HT-29 (cell line): ENCODE results near the gene MTMR2. TPM values are rescaled to one million over a fixed set of nuclear protein-coding genes. Genes with fewer than 3 reads are reported as not detected.
"Not testable (repeated sequence)": the region's sequence is repeated elsewhere in the genome, so short reads cannot be mapped to it uniquely, and the experiment has no call there.

Experiments
- DNase-seq: peaks from one replicate; pipeline ENCODE4 v3.0.0-alpha.2; 2015; ENCODE audit warnings: low spot score
- total RNA-seq: library from RNA; depleted of rRNA; stranded (reverse); fragments of >200 nt; shearing (Covaris generic); gene quantifications from 2 replicates; pipeline ENCODE4 v1.2.3, GENCODE V29; 2014

The MTMR2 gene
- total RNA-seq, 1 experiment from 2014 or later: 22.2 TPM

DNA sequence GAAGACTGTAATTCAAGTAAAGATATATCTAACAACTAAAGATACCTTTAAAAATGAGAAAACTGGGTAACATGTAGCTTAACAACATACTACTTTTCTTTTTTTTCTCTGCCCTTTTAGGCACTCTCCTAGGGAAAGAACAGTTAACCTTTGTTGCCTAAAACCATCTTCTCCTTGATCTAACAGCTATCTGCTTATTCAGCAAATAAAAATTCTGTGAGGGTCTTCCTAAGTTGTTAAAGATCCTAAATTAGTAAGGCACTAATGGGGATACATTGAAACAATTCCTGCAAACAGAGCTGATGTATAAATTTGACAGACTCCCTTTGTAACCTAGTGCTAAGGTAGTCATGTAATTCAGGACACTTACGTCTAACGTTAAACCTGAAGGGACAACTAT, 39.1 kb downstream of the MTMR2 start:
- DNase-seq: no peak

DNA sequence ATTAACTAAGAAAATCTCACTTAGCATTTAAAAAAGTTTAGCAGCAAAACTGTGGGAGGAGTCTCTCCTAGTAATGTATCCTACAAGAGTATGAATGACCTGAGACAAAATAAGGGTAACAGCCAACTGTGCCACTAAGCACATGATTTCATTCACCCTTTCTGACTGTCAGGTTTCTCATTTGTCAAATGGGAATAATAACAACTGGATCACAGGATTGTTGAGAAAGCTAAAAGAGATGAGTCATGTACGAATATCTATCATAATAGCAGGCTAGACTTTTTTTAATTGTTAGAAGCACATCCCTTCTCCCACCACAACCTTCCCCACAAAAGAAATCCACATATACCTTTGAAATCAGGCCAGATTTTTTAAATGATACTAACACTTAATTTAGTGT, 39.5 kb downstream of the MTMR2 start:
- no peak for DNase-seq

DNA sequence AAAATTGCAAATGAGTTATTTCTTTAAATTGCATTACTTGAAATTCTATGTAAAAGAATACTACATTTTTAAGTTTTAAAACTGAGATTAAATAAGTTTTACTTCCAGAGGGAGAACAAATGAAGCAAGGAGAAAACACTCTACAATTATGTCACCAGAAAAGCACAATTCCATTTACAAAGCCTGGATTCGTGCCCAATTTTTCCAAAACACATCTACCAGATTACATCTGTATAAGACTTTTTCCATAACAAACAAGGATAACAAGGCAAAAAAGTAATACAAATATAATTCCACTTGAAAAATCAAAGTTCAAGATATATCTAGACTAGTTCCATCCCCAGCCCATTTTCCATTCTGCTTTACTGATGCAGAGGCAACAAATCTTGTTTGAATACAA, 40.5 kb downstream of the MTMR2 start:
- no peak for DNase-seq

DNA sequence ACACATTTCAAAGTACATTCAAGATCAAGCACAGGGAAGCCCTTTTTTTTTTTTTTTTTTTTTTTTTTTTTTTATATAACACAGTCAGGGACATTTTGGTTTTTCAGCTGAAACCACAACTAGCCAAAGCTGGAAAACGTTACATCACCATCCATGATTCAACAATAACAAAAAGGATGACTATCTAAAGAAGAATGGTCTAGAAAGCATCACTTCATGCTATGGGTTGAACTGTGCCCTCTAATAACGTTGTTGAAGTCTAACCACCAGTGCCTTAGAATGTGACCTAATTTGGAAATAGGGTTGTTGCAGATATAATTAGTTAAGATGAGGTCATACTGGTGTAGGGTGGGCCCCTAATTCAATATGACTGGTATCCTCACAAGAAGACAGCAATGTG, 46.6 kb downstream of the MTMR2 start:
- no peak for DNase-seq

DNA sequence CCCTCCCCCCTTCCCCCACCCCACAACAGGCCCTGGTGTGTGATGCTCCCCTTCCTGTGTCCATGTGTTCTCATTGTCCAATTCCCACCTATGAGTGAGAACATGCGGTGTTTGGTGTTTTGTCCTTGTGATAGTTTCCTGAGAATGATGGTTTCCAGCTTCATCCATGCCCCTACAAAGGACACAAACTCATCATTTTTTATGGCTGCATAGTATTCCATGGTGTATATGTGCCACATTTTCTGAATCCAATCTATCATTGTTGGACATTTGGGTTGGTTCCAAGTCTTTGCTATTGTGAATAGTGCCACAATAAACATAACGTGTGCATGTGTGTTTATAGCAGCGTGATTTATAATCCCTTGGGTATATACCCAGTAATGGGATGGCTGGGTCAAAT, 53.0 kb downstream of the MTMR2 start:
- not testable (repeated sequence) for DNase-seq

DNA sequence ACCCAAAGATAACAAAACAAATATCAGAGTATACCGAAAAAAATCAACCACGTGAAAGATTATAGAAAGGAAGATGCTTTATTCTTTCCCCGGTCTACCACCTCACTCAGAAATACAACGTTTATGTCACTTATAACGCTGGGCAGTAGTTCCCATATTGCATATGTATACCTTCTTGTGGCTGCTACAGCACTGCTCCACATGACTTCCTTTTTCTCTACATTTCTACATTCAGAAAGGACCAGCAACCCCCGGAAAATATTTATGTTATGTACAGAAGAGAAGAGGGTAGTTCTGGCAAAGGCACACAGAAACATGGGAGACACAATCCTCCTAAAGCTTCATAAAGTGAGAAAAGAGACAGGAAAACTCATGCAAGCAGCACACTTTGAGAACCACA, 56.8 kb downstream of the MTMR2 start:
- DNase-seq: no peak

DNA sequence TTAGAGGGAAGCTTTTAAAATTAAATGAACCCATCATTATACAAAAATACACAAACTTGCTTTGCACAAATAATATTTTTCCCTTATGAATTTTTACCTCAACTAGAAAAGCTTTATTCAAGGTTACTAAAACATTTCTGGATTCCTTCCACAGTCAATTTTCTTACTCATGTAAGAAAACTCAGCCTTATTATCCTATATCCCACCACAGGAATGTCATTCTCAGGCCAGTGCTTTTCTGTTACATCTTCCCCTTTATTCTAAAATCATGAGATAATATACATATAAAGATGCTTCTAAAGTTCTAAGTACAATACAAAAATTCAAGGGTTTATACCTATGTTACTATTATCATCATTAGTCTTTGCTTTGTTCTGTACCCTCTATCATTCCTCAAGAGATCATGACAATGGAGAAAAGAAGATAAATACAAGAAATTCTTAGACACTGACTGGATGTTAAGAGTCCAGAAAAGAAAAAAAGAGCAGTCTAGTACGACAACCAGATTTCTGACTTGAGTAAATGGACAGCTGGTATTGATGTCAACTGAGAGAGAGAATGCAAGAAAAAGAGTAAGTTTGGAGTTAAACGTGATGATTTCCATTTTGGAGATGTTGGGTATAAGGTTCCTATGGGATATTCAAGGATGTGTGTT, 60.3 kb downstream of the MTMR2 start:
- DNase-seq: no peak

DNA sequence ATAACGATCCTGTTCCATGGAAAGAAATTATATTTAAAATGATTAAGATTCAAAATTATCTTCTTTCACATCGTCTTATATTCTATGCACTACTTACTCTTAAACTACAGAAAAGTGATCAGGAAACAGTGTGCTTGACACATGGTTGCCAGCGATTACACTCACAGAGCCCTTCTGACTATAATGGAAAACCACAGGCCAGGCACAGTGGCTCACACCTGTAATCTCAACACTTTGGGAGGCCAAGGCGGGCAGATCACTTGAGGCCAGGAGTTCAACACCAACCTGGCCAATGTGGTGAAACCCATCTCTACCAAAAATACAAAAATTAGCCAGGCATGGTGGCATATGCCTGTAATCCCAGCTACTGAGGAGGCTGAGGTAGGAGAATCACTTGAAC, 63.9 kb downstream of the MTMR2 start:
- not testable (repeated sequence) for DNase-seq

DNA sequence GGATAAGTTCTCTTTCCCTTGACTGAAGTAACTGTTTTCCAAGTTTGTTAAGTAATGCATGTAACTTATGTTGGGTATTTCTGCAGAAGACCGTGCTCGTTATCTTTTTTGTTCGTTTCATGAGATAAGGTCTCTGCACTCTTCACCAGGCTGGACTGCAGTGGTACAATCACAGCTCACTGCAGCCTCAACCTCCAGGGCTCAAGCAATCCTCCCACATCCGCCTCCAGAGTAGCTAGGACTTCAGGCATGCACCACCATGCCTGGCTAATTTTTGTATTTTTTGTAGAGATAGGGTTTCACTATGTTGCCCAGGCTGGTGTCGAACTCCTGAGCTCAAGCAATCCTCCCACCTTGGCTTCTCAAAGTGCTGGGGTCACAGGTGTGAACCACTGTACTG, 69.5 kb downstream of the MTMR2 start:
- DNase-seq: not testable (repeated sequence)

DNA sequence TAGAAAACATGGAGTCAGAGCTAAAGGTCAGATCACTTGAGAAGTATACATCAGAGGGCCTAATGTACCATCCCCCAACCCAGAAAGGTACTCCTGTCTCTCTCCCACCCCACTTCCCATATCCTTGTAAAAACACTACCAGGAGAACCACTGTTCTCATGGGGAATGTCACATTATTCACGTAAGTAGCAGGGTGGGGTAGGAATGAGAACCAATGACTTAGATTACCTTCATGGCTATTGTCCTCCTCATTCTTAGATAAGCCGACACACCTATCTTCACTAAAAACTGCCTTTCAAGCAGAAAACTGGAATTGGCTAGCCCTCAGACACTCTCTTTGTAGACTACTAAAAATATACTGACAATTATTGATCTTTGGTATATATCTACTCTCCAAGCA, 70.0 kb downstream of the MTMR2 start:
- no peak for DNase-seq

DNA sequence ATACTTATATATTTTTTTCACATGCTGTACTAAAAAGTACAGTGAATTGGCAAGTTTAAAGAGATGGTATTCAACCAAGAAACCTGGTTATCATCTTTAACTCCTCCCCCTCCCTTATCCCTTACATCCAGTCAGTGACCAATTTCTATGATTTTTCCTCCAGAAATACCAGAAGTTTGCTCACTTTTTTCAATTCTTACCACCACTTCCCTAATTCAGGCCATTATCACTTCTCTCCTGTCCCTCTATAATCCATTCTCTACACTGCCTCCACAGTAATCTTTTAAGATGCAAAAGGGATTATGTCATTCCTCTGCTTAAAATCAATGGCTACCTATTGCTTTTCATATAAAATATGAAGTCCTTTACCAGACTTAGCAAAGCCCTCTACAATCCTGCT, 70.8 kb downstream of the MTMR2 start:
- DNase-seq: no peak

DNA sequence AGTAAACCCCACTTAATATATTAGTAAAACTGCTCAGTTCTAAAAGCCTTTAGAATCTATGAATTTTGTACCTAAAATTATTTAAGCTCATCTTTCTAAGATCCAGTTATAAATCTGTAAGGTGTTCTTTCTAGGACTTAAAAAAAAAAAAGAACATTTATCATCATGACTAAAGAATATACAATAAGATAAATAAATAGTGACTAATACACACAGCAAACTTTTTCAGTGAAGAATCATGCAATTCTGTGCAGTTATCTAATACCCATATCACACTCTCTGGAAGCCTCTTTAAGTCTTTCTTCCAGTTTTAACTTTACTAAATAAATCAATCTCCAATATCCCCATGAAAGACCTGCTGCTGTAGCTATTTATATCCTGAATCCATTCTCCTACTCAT, 73.8 kb downstream of the MTMR2 start:
- no peak for DNase-seq

DNA sequence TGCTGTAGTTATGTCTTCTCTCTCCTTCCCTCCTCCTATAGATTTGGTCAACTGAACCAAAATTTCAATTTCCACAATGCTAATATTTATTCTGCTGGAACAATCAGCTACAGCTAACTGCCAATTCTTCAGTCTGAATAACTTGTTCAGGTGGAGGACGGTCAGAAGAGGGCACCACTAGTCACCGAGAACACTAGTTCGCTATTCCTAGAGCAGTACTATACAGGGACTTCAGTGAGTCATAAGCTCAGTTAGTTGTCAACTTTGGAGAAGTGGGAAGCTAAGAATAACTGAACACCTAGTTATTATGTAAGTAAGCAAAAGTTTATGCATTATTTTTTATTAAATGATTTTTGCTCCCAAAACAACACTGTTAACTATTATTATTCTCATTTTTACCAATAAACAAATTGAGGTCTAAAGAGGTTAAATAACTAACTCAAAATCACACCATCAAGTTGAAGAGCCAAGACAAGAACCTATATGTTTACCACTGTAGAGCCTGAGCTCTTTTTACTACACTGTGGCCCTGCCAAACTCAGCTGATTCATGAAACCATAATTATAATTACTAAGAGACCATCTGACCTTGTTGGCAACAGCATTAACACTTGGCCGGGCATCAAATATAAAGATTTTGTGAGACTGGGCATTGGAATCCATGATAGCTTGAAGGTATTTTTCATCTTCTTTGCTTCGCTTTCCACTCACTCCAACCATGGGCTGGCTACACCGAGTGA, 74.7 kb downstream of the MTMR2 start:
- peak; percentile 84 for DNase-seq

DNA sequence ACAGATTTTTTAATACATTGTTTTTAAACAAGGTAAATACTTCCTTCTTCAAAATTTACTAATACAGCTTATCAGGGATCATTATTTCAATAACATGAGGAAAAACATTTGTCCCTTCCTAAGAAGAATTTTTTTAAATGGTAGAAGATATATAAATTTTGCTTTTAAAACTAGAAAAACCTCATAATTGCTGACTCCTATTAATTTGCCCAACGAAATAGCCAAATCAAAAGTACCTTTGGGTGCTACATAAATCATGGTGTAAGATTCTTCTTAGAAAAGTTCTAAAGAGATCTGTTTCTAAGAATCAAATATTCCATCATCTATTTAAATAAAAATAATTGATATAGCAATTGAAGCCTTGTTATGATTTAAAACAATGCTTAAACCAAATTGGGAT, 78.7 kb downstream of the MTMR2 start:
- no peak for DNase-seq

DNA sequence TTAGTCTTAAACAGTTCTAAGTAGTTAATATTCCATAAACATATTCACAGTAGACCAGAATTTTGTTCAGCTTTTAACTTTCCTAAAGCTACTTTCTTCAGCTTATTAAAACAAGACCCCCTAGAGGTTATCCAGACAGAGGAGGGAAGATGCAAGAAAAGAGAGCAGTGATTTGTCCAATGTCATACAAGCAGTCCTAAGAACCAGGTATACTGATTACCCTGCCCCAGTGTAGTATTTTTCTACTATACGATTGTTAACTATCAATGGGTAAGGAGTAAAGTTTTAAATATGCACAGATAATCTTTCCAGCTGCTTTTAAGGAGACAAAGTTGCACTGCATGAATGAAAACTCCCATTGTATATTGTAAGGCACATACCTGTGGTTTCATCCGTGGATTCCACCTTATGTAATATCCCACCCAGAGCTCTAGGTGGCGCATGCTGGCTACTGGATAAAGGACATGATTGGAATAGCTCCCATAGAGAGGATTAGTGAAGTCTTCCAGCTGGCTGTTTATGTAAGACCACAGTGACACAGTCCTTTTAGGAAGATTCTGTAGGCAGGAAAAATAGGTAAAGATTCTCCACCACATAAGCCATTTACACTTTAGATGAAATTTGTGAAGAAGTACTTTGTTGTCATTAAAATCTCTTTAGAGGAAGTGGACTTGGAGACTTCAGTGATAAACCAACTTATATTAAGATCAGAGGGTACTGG, 88.0 kb downstream of the MTMR2 start:
- DNase-seq: peak; percentile 93

DNA sequence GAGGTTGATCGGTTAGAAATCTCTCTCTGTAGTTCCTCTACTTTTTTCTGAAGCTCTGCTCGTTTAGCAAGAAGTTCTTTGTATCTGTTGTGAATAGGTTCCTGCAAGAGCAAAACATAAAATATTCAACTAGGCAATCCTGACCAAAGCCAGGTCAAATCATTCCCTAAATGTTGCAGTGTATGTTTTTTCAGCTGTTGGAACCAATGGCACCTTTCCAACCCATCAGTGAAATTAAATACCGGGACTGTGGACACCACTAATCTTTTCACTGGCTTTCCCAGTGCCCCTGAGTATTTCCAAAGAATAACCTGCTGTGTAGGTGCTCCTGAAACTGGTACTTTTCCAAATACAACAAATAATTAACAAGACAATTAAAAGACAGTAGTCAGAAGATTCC, 88.6 kb downstream of the MTMR2 start:
- no peak for DNase-seq

DNA sequence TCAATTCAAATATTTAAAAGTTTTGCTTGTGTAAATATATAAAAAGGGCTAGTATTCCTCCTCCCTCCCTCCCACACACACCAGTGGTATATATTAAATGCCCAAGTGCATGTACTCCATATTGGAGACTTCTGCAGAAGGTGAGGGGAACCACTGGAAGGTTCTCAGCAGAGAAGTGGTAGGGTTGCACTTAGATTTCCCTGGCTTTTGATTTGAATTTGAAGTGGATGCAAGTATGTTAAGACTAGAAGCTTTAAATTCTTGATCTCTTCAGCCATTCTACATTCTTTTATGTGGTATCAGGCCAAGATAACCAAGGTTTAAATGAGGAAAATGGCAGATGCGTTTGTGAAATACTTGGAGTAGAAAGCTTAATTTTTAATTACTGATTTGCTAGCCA, 90.5 kb downstream of the MTMR2 start:
- DNase-seq: no peak

DNA sequence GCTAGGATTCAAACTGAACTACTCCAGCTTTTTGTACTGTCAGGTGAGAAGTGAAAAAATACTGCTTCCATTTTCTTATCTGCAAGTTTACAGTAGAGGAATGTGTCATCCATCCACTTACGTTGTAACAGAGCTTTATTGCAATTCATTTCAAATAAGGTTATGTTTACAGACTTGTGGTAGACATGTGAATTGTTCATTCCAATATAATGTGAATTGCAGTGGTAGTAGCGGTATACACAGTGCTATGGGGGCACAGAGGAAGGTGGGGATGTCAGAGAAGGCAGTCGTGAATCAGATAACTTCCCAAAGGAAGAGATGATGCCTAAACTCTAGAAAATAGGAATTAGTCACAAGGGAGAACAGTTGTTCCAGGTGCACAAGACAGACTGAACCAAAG, 91.1 kb downstream of the MTMR2 start:
- DNase-seq: no peak

DNA sequence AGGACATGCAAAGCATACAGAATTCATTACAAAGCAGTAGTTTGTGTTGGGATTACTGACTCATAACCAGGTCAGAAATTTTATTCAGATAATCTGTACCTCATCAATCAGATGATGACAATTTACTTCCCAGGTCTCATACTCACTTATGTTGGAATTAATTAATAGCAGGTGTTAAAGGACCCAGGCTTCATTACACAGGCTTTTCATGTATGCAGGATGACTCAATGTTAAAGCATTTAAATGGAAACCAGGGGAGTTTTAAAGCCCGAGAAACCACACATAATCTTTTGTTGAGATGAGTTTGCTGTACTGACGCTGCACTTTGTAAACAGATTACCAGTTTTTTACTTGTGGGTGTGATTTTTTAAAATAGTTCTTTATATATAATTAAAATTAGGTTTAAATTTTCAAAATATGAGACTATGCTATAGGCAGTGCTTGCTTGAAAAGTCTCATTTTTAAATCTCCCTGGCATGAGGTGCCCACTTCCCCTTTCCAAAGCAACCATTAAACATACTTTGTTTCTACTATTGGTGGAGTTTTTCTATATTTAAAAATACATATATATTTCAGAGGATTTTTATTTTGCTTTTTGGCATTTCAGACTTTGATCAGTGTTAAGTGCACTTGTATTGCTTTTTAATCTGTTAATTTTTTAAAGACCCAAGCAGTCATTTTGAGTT, 92.6 kb downstream of the MTMR2 start:
- DNase-seq: peak; percentile 36

DNA sequence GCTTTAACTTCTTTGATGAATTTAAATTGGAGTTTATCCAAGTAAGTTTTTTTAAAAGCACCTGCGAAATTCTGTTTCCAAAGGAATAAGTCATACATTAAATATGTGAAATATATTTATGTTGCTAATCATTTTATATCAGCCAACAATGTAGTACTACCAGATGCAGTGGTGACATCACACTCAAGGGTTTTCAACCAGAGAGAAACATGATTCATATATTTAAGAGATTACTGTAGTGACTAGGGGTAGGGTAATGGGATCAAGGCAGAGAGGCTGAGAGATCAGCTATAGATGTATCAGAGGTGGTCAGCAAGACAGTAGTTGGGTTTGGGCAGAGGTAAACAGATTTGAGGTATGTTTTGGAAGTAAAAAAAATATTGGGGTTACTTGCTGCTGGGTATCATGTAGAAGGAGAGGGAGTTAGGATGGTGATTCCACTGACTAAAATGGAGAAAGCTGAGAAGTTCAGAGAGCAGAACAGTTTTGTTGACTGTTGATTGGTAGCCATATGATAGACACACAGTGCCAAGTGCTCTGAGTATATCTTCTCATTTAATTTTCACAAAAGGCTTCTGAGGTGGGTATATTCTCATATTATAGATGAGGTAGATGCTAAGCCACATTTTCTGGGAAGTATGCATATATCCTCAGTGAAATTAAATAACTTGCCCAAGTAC, 94.2 kb downstream of the MTMR2 start:
- no peak for DNase-seq

DNA sequence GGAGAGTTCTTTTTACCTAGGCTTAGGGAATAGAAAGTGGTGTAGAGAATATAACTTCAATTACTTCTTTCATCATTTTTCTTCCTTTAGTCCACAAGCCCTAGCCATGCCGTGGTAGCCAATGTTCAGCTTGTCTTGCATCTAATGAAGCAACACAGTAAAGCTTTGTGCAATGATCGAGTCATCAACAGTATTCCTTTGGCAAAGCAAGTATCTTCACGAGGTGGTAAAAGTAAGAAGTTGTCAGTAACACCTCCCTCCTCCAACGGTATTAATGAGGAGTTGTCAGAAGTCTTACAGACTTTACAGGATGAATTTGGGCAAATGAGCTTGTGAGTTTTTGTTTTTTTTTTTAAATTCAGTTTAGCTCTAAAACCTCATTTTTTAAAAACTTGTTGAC, 96.2 kb downstream of the MTMR2 start:
- no peak for DNase-seq

DNA sequence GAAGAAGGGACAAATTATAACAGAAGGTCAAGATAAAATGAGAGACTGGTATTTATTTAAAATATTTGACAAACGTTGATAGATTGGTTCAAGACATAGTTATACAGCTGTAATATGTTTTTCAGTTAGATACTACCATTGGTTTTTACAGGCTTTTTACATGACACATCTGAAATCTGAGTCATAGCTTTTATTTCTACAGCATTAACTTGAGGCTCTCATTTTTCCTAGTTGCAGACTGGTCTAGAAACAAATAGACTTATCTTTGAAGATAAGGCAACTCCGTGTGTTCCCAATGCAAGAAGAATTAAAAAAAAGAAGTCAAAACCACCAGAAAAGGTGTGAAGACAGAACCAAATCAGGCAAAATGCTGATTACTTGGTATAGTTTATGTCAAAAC, 102.3 kb downstream of the MTMR2 start:
- DNase-seq: no peak
